ENCODE measurements around the gene TNS4.

The TNS4 gene

GRCh38 chr17:40454613-40454995 lies 46.8 kb downstream of the TNS4 start:
- DNase-seq, result no peak

DNA sequence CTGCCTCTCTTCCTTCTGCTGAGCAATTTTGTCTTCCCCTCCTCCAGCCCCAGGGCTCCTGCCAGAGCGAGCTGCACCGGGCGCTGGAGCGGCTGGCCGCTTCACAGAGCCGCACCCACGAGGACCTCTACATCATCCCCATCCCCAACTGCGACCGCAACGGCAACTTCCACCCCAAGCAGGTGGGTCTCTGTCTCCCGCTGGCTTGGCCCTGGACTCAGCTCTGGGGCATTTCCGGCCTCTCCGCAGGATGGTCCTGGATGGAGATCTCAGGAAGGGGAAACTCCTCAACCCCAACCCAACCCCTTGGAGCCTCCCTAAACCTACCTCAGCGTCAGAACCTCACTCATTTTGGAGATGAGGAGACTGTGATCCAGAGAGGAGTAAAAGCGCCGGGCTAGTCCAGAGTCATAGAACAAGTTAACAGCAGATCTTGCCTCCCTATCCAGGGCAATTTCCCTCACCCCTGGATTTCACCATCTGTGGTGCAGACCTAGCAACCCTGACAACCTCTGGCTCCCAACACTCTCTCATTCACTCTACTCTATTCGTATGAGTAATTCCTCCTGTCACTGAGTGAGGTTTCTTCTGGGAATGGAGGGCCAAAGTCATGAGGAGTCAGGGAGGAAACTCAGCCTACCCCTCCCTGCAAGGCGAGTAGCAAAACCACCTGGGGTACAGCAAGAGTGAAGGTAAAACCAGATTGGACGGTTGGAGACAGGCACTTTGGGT lies 47.4 kb downstream of the TNS4 start:
- no peak for DNase-seq

GRCh38 chr17:40452921-40453378 lies 48.5 kb downstream of the TNS4 start:
- DNase-seq, result no peak

DNA sequence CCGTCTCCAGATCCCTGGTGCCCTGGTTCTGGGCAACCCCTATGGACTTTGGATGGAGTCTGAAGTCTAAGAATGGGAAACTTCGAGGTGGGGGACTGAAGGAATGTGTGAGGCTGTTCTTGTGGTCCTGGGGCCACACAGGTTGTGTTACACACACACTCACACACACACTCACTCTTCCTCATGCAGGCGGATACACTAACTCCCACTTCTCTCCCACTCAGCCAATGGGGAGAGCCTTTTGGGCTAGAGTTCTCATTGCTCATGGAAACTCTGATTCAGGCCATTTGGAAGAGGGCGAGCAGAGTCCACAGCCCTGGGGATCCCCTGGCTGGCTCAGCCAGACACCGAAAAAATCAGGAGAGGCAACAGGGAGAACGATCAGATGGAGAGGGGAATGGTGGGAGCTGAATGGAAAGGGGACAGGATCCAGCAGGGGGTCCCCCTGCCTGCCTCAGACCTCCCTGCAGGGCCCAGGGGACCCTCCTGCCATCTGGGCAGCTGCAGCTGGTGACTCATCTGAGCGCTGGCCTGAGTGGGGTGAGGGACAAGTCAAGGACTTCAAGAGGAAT lies 49.1 kb downstream of the TNS4 start:
- DNase-seq, result no peak

DNA sequence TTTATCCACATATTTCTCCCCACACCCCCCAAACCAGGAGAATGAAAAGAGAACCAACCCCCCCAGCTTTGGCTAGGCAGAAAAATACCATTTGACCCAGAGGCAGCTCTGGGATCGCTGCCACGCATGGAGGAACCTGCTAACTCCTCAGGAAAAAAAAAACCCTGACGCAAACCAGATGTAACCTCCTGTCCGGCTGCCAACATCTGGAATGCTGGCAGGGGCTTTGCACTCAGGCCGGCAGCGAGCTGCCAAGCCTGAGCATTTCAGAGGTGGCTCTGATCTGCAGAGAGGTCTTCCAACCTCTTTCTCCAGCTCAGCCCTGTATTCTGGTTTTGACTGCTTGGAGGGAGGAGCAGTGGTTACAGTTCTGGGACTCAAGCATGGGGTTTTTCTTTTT lies 50.0 kb downstream of the TNS4 start:
- DNase-seq, result no peak

- no peak for DNase-seq
Observed at GRCh38 chr17:40450175-40450574, 51.2 kb downstream of the TNS4 start.

GRCh38 chr17:40448639-40449261 lies 52.7 kb downstream of the TNS4 start:
- no peak for DNase-seq

- DNase-seq, result no peak
Observed at GRCh38 chr17:40448213-40448638, 53.2 kb downstream of the TNS4 start.

DNA sequence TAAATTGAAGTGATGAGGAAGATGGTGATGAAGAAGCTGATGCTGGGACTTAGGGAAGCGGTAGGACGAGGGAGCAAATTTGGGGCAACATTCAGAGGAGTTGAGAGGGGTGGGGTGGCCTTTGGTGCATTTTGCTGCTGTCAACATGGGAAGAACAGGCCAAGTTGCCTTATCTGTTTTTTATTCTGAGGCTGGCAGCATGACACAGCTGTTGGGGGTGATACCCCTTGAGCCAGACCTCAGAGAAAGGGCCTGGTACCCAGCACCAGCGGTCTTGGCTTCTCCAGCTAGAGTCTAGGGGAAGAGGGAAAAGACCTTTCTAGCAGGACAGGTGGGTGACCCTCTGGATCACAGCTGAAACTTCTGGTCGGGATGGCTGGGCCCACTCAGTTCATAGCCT lies 53.6 kb downstream of the TNS4 start:
- no peak for DNase-seq

DNA sequence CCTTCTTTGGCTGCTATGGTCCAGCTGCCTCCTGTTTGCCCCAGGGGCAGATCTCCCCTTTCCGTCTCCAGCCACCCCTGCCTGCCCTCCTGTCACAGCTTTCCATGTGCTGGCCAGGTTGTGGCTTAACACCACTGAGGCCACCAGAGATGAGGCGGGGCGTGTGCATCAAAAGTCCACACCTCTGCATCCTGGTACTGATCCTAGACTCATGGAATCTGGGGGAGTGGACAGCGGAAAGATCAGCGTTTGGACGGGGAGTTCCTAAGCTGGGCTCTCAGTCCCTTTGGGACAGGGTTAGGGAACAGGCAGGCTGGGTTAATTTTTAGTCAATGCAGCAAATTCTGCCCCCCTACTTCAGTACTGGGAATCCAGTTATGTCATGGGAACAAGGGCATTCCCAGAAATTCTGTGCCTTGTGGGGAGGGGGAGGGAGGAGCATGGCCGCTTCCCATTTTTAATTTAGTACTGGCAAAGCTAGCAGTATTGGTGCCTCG lies 54.2 kb downstream of the TNS4 start:
- DNase-seq, result no peak

- DNase-seq, result no peak
Observed at GRCh38 chr17:40445751-40446468, 55.5 kb downstream of the TNS4 start.

- DNase-seq, result no peak
Observed at GRCh38 chr17:40443988-40444899, 57.2 kb downstream of the TNS4 start.

GRCh38 chr17:40443196-40443987 lies 58.0 kb downstream of the TNS4 start, which contains the start of gene IGFBP4:
TSS of gene IGFBP4 (plus strand) at chr17:40443450. CDS start at chr17:40443736, 286 bp downstream.
- DNase-seq, result peak; percentile 42

GRCh38 chr17:40442392-40443195 lies 58.8 kb downstream of the TNS4 start:
- DNase-seq, result no peak

DNA sequence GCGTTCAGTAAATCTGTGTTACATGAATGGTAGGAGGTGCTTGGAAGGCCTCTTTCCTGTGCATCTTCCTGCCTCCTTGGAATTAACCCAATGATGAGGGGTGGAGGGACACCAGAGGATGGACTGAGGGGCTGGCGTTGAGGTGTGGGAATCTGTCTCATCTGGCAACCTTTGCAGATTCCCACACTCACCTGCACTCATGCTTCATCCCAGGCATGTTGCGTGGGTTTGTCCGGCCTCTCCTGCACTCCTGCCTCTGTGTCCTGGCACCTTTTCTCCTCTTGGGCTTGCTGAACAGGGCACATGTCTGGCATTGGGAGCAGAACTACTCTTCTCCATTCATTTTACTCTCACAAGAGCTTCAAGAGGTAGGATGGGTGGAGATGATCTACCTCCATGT lies 61.3 kb downstream of the TNS4 start:
- DNase-seq, result no peak

- no peak for DNase-seq
Observed at GRCh38 chr17:40437095-40437732, 64.2 kb downstream of the TNS4 start.

GRCh38 chr17:40436636-40437035 lies 64.8 kb downstream of the TNS4 start:
- DNase-seq, result no peak

DNA sequence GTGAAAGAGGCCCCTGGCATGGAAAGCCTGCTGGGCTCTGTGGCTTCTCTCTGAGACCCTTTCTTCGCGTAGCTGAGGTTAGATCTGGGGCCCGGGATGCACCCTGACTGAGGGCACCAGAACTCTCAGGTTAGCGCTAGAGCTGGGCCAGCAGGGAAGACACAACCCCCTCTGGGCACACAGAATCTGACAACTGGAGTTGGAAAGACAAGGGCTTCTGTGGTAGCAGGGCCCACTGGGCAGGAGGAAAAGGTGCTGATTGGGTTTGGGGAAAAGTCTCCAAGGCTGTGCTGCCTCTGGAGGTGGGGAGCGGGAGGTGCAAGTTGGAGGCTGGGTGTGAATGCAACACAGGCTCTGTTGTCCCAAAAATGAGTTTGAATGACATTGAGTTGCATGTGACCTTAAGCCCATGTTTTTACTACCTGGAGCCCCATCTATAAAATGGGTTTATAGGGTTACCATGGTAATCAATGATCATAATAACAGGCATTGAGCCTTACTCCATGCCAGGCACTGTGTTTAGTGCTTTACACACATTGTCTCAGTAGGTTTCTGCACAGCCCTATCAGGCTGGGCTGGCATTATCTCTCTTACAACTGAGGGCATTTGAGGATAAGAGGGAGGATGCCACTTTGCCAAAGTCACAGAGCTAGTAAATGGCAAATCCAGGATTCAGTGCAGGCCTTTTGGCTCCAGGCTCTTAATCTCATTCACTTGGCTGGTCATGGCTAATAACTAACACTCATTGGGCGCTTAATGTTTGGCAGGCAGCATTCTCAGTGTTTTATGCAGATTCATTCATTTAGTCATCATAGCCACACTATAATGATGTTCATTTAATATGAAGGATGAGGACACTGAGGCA lies 67.6 kb downstream of the TNS4 start:
- no peak for DNase-seq

Data from NCI-H1105 (cell line).